Measurements from ENCODE around the gene PEX26.

The PEX26 gene

DNA sequence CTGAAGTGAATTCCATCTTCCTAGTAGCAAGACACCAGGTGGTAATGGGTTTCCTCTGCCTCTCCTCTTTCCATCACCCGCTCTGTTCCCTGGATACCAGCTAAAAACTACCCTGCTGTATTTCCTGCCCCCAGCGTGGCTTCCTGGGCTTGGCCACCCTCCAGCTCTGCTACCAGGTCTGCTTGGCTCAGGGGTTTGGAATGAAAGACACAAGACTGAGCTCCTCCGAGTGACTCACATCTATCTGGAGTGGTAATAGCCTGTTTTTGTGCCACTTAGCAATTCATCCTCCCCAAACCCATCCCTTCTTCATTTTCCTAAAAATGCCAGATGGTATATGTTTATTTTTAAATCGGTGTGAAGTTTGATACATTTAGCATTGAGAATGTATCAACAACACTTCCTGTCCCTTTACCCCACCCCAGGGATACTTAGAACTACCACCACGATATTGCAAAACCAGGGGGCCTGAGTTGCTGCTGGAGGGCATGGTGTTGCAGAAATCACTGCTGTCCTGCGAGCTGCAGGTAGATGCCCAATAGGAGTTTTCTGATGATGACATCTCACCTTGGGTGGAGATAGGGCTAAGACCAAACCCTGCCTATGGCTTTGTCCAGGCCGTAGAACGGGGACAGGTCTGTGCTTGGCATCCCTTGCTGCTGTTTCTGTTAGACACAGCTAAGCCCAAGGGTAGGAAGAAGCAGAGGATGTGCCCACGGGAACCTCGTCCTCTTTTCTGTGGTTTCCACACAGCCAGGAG lies 45.9 kb upstream of the PEX26 start:
- no peak overlapping the region for H3K27ac ChIP-seq (ENCODE audit: low read length)
- no peaks in the 10 kb centered on the region for H3K36me3 ChIP-seq (ENCODE audit: insufficient read depth, low read length)
- ATAC-seq (ENCODE audit: insufficient read depth, low read depth) (no peak), DNase-seq (no peak)
- no peak overlapping the region for H3K9ac ChIP-seq (ENCODE audit: low read depth, low read length)
- no peak overlapping the region for H3K4me2 ChIP-seq (ENCODE audit: insufficient read depth, low read length)
- no peaks in the 10 kb centered on the region for H3K4me1 ChIP-seq (ENCODE audit: insufficient read depth, low read length)
- H4K20me1 ChIP-seq (ENCODE audit: insufficient read depth, low read length): no peaks in the 10 kb centered on the region
- H2AFZ ChIP-seq (ENCODE audit: low read depth, low read length): no peak overlapping the region
- H3K79me2 ChIP-seq (ENCODE audit: insufficient read depth, low read length): no peaks in the 10 kb centered on the region
- no peak for TF ChIP-seq EZH2 (IDR thresholded peaks at IDR 0.05; ENCODE audit: borderline replicate concordance, low read depth, low read length, severe bottlenecking)
- TF ChIP-seq, protein P1, sequence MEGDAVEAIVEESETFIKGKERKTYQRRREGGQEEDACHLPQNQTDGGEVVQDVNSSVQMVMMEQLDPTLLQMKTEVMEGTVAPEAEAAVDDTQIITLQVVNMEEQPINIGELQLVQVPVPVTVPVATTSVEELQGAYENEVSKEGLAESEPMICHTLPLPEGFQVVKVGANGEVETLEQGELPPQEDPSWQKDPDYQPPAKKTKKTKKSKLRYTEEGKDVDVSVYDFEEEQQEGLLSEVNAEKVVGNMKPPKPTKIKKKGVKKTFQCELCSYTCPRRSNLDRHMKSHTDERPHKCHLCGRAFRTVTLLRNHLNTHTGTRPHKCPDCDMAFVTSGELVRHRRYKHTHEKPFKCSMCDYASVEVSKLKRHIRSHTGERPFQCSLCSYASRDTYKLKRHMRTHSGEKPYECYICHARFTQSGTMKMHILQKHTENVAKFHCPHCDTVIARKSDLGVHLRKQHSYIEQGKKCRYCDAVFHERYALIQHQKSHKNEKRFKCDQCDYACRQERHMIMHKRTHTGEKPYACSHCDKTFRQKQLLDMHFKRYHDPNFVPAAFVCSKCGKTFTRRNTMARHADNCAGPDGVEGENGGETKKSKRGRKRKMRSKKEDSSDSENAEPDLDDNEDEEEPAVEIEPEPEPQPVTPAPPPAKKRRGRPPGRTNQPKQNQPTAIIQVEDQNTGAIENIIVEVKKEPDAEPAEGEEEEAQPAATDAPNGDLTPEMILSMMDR (IDR thresholded peaks at IDR 0.05; ENCODE audit: borderline replicate concordance, extremely low read depth, low read length, poor library complexity, severe bottlenecking): no peak
- H3K9me3 ChIP-seq (ENCODE audit: insufficient read depth, low read length, severe bottlenecking): no peaks in the 10 kb centered on the region
- H3K4me3 ChIP-seq (ENCODE audit: low read depth in 1 of 2, low read length in 2 of 2): no peak overlapping the region
- H3K27me3 ChIP-seq (ENCODE audit: insufficient read depth, low read length, poor library complexity): peaks cover 3% of the 10 kb centered on the region

DNA sequence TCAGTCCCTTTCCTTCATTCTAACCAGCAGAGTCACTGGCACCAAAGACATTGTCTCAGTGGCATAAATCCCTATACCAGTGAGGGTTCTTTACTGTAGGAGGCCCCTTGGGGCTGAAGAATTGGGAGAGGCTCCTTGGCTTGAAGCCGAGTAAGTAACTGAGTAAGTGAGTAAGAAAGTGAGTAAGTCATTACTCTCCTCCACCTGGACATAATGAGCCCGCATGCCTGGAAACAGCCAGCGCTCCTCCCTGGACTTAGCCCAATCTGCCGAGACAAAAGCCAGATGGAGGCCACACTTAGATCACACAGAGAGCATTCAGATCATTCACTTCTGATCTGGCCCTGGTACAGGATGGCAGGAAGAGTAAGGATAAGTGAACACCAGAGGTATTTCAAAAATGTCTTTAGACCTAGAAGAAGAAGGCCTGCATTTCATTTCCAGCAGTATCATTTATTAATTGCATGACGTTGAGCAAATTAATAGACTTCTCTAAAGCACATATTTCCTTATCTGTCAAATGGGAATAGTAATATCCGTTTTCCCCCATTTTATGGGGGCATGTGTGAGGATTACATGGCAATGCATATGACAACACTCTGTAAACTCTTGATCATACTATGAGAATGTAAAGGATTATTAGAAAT lies 45.2 kb upstream of the PEX26 start:
- H3K27ac ChIP-seq (ENCODE audit: low read length): no peak overlapping the region
- ATAC-seq (ENCODE audit: insufficient read depth, low read depth) (no peak), DNase-seq (no peak)
- no peaks in the 10 kb centered on the region for H3K4me1 ChIP-seq (ENCODE audit: insufficient read depth, low read length)
- H3K79me2 ChIP-seq (ENCODE audit: insufficient read depth, low read length): no peaks in the 10 kb centered on the region
- no peaks in the 10 kb centered on the region for H3K9me3 ChIP-seq (ENCODE audit: insufficient read depth, low read length, severe bottlenecking)
- TF ChIP-seq, protein P1 (IDR thresholded peaks at IDR 0.05; ENCODE audit: borderline replicate concordance, extremely low read depth, low read length, poor library complexity, severe bottlenecking): no peak
- no peak for TF ChIP-seq EZH2 (IDR thresholded peaks at IDR 0.05; ENCODE audit: borderline replicate concordance, low read depth, low read length, severe bottlenecking)
- H3K36me3 ChIP-seq (ENCODE audit: insufficient read depth, low read length): no peaks in the 10 kb centered on the region
- H3K9ac ChIP-seq (ENCODE audit: low read depth, low read length): no peak overlapping the region
- H3K4me2 ChIP-seq (ENCODE audit: insufficient read depth, low read length): no peak overlapping the region
- H3K4me3 ChIP-seq (ENCODE audit: low read depth in 1 of 2, low read length in 2 of 2): no peak overlapping the region
- no peak overlapping the region for H2AFZ ChIP-seq (ENCODE audit: low read depth, low read length)
- H4K20me1 ChIP-seq (ENCODE audit: insufficient read depth, low read length): no peaks in the 10 kb centered on the region
- H3K27me3 ChIP-seq (ENCODE audit: insufficient read depth, low read length, poor library complexity): no peaks in the 10 kb centered on the region

DNA sequence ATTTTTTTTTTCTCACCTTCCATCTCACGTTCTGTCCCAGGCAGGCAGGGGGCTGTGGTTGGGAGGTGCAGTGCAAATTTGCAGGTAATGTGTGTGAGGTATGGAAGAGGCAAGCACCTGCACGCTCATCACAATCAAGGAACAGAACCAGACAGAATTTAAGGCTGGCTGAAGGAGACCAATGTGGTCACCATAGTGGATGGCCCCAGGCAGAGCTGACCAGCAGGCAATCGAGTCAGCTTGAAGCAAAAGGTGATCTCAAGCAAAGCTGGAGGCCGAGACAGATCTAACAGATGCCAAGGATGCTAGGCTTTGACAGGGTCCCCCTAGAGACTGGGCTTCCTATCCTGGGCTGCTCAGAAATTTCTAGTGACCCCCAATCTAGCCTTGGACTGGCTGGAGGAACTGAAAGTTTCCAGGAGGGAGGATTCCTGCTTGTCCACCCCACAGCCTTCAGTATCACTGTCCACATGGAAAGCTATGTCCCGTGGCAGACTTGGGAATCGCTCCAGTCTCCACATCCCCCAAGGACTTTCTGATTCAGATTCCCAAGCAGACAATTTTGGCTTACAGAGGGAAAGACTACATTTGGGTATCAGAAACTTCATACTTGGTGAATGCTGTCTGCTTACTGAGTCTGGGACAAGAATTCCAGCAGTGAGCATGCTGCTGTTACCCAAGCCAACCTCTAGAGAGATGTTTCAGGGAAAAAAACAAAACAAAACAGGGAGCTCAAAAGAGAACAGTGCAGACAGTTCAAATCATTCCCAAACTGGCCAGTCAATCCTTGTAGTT lies 44.4 kb upstream of the PEX26 start:
- Histone ChIP-seq H3K27ac (ENCODE audit: low read length) (no peak overlapping the region), H4K20me1 (ENCODE audit: insufficient read depth, low read length) (no peaks in the 10 kb centered on the region), H3K9me3 (ENCODE audit: insufficient read depth, low read length, severe bottlenecking) (no peaks in the 10 kb centered on the region), H3K79me2 (ENCODE audit: insufficient read depth, low read length) (no peaks in the 10 kb centered on the region), H3K9ac (ENCODE audit: low read depth, low read length) (no peak overlapping the region), H3K4me3 (ENCODE audit: low read depth in 1 of 2, low read length in 2 of 2) (no peak overlapping the region), H3K4me2 (ENCODE audit: insufficient read depth, low read length) (no peak overlapping the region), H3K4me1 (ENCODE audit: insufficient read depth, low read length) (no peaks in the 10 kb centered on the region), H3K36me3 (ENCODE audit: insufficient read depth, low read length) (no peaks in the 10 kb centered on the region), H2AFZ (ENCODE audit: low read depth, low read length) (no peak overlapping the region), H3K27me3 (ENCODE audit: insufficient read depth, low read length, poor library complexity) (no peaks in the 10 kb centered on the region)
- DNase-seq (no peak), ATAC-seq (ENCODE audit: insufficient read depth, low read depth) (no peak)
- TF ChIP-seq EZH2 (IDR thresholded peaks at IDR 0.05; ENCODE audit: borderline replicate concordance, low read depth, low read length, severe bottlenecking): no peak
- TF ChIP-seq, protein P1 (IDR thresholded peaks at IDR 0.05; ENCODE audit: borderline replicate concordance, extremely low read depth, low read length, poor library complexity, severe bottlenecking): no peak

Data from DND-41 (cell line).